ENCODE results near the gene HCLS1. TPM values are rescaled to one million over a fixed set of nuclear protein-coding genes. Genes with fewer than 3 reads are reported as not detected.

Gene HCLS1
- total RNA-seq, 2 donors from 2014 or later: 14.6 to 27.0 TPM

- no peaks in the 10 kb centered on the region for H3K4me1 ChIP-seq (replicated peaks)
- H3K27ac ChIP-seq: no peak overlapping the region
- no peaks in the 10 kb centered on the region for H3K36me3 ChIP-seq
- intact Hi-C loops (cut with DNase I): no loop called here
- H3K4me3 ChIP-seq: no peak overlapping the region
- no peaks in the 10 kb centered on the region for H3K9me3 ChIP-seq
- DNase-seq (ENCODE audit: low spot score): no peak
- 96% methylated on average over 2 of the region's 2 CpGs for WGBS
- TF ChIP-seq, protein P1, sequence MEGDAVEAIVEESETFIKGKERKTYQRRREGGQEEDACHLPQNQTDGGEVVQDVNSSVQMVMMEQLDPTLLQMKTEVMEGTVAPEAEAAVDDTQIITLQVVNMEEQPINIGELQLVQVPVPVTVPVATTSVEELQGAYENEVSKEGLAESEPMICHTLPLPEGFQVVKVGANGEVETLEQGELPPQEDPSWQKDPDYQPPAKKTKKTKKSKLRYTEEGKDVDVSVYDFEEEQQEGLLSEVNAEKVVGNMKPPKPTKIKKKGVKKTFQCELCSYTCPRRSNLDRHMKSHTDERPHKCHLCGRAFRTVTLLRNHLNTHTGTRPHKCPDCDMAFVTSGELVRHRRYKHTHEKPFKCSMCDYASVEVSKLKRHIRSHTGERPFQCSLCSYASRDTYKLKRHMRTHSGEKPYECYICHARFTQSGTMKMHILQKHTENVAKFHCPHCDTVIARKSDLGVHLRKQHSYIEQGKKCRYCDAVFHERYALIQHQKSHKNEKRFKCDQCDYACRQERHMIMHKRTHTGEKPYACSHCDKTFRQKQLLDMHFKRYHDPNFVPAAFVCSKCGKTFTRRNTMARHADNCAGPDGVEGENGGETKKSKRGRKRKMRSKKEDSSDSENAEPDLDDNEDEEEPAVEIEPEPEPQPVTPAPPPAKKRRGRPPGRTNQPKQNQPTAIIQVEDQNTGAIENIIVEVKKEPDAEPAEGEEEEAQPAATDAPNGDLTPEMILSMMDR (IDR thresholded peaks at IDR 0.05): no peak
- TF ChIP-seq POLR2A (IDR thresholded peaks at IDR 0.05) (no peak), POLR2AphosphoS5 (IDR thresholded peaks at IDR 0.05) (no peak)
- no peaks in the 10 kb centered on the region for H3K27me3 ChIP-seq (replicated peaks; ENCODE audit: insufficient read depth)
Measured at GRCh38 chr3:121641127-121641526, 19.6 kb downstream of the HCLS1 start.

DNA sequence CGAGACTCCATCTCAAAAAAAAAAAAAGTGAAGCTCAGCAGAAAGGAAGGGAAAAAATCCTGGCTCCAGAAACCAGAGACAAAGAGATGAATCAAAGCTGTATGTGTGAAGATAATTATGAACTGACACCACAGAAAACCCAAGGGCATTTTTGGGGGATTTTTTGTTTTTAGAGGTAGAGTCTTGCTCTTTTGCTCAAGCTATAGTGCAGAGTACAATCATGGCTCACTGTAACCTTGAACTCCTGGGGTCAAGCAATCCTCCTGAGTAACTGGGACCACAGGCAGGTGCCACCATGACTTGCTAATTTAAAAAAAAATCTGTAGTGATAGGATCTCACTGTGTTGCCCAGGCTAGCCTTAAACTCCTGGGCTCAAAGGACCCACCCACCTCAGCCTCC lies 22.8 kb downstream of the HCLS1 start:
- Histone ChIP-seq H3K27ac (no peak overlapping the region), H3K9me3 (no peaks in the 10 kb centered on the region), H3K4me1 (replicated peaks) (no peaks in the 10 kb centered on the region), H3K27me3 (replicated peaks; ENCODE audit: insufficient read depth) (no peaks in the 10 kb centered on the region), H3K4me3 (no peak overlapping the region), H3K36me3 (no peaks in the 10 kb centered on the region)
- 100% methylated on average over 1 of the region's 1 CpG for WGBS
- DNase-seq (ENCODE audit: low spot score): no peak
- TF ChIP-seq POLR2A (IDR thresholded peaks at IDR 0.05) (no peak), POLR2AphosphoS5 (IDR thresholded peaks at IDR 0.05) (no peak)
- TF ChIP-seq, protein P1 (IDR thresholded peaks at IDR 0.05): no peak
- intact Hi-C loops (cut with DNase I): no loop called here

DNA sequence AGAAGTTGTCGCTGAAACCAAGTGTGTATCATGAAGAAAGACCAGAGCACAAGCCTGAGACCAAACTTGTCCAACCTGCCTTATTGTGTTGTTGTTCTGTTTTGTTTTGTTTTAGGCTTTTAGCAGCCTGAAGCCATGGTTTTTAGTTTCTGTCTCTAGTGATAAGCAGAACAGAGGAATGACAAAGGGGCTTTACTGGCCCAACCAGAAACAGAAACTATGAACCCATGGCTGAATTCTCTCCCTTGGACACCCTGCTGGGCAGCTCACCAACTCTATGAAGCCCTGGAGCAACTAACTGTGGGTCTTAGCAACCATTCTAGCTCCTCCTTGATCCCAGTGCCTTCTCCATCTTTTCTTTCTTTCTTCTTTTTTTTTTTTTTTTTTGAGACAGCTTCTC lies 30.3 kb downstream of the HCLS1 start:
- 90% methylated on average over 1 of the region's 1 CpG for WGBS
- TF ChIP-seq, protein P1 (IDR thresholded peaks at IDR 0.05): no peak
- TF ChIP-seq POLR2A (IDR thresholded peaks at IDR 0.05): no peak
- H3K36me3 ChIP-seq: no peaks in the 10 kb centered on the region
- H3K4me1 ChIP-seq (replicated peaks): no peaks in the 10 kb centered on the region
- no peak overlapping the region for H3K27ac ChIP-seq
- no peak overlapping the region for H3K4me3 ChIP-seq
- no peaks in the 10 kb centered on the region for H3K9me3 ChIP-seq
- intact Hi-C loops (cut with DNase I): no loop called here
- no peaks in the 10 kb centered on the region for H3K27me3 ChIP-seq (replicated peaks; ENCODE audit: insufficient read depth)
- DNase-seq (ENCODE audit: low spot score): no peak

- TF ChIP-seq, protein P1 (IDR thresholded peaks at IDR 0.05): no peak
- TF ChIP-seq POLR2AphosphoS5 (IDR thresholded peaks at IDR 0.05): no peak
- TF ChIP-seq POLR2A (IDR thresholded peaks at IDR 0.05): no peak
- Histone ChIP-seq H3K4me3 (no peak overlapping the region), H3K4me1 (replicated peaks) (no peaks in the 10 kb centered on the region), H3K27ac (no peak overlapping the region), H3K27me3 (replicated peaks; ENCODE audit: insufficient read depth) (no peaks in the 10 kb centered on the region), H3K36me3 (no peaks in the 10 kb centered on the region), H3K9me3 (no peaks in the 10 kb centered on the region)
- intact Hi-C loops (cut with DNase I): no loop called here
- no peak for DNase-seq (ENCODE audit: low spot score)
- WGBS: 91% methylated on average over 6 of the region's 6 CpGs
Measured at GRCh38 chr3:121629601-121630000, 31.1 kb downstream of the HCLS1 start.

- 66% methylated on average over 3 of the region's 3 CpGs for WGBS
- no peaks in the 10 kb centered on the region for H3K4me1 ChIP-seq (replicated peaks)
- no peaks in the 10 kb centered on the region for H3K9me3 ChIP-seq
- TF ChIP-seq, protein P1 (IDR thresholded peaks at IDR 0.05): no peak
- no peak for TF ChIP-seq POLR2AphosphoS5 (IDR thresholded peaks at IDR 0.05)
- no peak for TF ChIP-seq POLR2A (IDR thresholded peaks at IDR 0.05)
- no peaks in the 10 kb centered on the region for H3K27me3 ChIP-seq (replicated peaks; ENCODE audit: insufficient read depth)
- no peaks in the 10 kb centered on the region for H3K36me3 ChIP-seq
- DNase-seq (ENCODE audit: low spot score): no peak
- no peak overlapping the region for H3K27ac ChIP-seq
- no peak overlapping the region for H3K4me3 ChIP-seq
- intact Hi-C loops (cut with DNase I): no loop called here
Measured at GRCh38 chr3:121627622-121628021, 33.1 kb downstream of the HCLS1 start.

Measured in prostate gland (tissue), 2 donors.